Prostate gland (tissue), 2 donors: ENCODE results near the gene SLC43A2.

Experiments
- POLR2A ChIP-seq: fragments of 450-650 bp; IDR thresholded peaks from one replicate; pipeline ENCODE4 v1.6.1; 2016; ENCODE audit warnings: antibody characterized with exemption, mild to moderate bottlenecking
- TF ChIP-seq, protein P1 (sequence below), 4 experiments: fragments of 200-600 bp in 2 of 4; fragments of 450-650 bp in 2 of 4; sonication (generic) in 2 of 4; IDR thresholded peaks; 1 replicate in 3 of 4; 2 replicates in 1 of 4; pipeline ENCODE4 v1.5.1; 2016 to 2019; ENCODE audit warnings: antibody characterized with exemption in 4 of 4, mild to moderate bottlenecking in 2 of 4, moderate library complexity in 2 of 4

DNA sequence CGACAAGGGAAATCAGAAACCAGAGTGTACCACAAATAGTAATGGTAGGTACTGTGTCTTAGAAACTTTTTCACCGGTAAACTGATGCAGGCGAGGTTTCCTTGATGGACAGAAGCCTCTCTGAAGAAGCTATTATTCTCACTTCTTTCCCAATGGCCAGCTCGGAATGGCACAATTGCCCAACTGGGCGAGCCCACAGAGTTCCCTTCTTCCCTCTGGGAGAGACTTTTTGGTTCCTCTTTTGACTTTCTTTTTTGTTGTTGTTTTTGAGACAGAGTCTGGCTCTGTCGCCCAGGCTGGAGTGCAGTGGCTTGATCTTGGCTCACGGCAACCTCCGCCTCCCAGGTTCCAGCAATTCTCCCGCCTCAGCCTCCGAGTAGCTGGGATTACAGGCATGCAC, 16.9 kb downstream of the SLC43A2 start:
- TF ChIP-seq POLR2A, result no peak
- TF ChIP-seq, protein P1, sequence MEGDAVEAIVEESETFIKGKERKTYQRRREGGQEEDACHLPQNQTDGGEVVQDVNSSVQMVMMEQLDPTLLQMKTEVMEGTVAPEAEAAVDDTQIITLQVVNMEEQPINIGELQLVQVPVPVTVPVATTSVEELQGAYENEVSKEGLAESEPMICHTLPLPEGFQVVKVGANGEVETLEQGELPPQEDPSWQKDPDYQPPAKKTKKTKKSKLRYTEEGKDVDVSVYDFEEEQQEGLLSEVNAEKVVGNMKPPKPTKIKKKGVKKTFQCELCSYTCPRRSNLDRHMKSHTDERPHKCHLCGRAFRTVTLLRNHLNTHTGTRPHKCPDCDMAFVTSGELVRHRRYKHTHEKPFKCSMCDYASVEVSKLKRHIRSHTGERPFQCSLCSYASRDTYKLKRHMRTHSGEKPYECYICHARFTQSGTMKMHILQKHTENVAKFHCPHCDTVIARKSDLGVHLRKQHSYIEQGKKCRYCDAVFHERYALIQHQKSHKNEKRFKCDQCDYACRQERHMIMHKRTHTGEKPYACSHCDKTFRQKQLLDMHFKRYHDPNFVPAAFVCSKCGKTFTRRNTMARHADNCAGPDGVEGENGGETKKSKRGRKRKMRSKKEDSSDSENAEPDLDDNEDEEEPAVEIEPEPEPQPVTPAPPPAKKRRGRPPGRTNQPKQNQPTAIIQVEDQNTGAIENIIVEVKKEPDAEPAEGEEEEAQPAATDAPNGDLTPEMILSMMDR (IDR thresholded peaks at IDR 0.05), result no peak
